HCT116 (cell line): Measurements from ENCODE around the gene SUMO4. TPM values are rescaled to one million over a fixed set of nuclear protein-coding genes. Genes with fewer than 3 reads are reported as not detected.

Experiments used
- ATAC-seq: fragments of 200-7000 bp; cut with Tn5 transposase; 2 replicates; pipeline ENCODE4 v1.9.1; 2020; ENCODE audit warnings: mild to moderate bottlenecking, moderate library complexity
- BruUV-seq: library from RNA; stranded (reverse); fragments of 400-500 nt; replicated peaks from 2 replicates; lab custom pipeline; 2021; lab: Mats Ljungman, UMichigan
- CTCF ChIA-PET: fragments of 300-600 bp; sonication (Branson Sonifier 250); formaldehyde crosslinking; loops from one replicate; lab custom pipeline; 2021; ENCODE audit warnings: antibody characterized with exemption; lab: Charles Lee
- POLR2A ChIA-PET: fragments of 300-600, 350-600 bp; sonication (Branson Sonifier 250); formaldehyde crosslinking; loops from one replicate; lab custom pipeline; 2021; ENCODE audit warnings: antibody characterized with exemption; lab: Charles Lee
- RAD21 ChIA-PET, 2 experiments: fragments of 300-600 bp; sonication (Branson Sonifier 250); formaldehyde crosslinking; loops; one replicate each; lab custom pipeline; 2023; ENCODE audit warnings: low total read pairs in 2 of 2; ENCODE audit not compliant: uncharacterized antibody in 2 of 2, unreplicated experiment in 2 of 2, low non-redundant PET in 1 of 2; lab: Charles Lee
- DNase-seq: peaks from one replicate; pipeline ENCODE4 v3.0.0-alpha.2; 2010; ENCODE audit warnings: low read depth, low spot score
- H2AFZ ChIP-seq: fragments of 200-600 bp; shearing (Covaris generic), sonication (generic); 2 replicates; pipeline ENCODE4 v1.6.1; 2017; ENCODE audit warnings: low read depth, mixed run types, mixed read lengths, antibody characterized with exemption, low read length; ENCODE audit not compliant: poor library complexity, severe bottlenecking
- H3K27ac ChIP-seq: 2 replicates; pipeline ENCODE4 v1.5.1; 2012; ENCODE audit warnings: low read depth, low read length
- H3K27me3 ChIP-seq: fragments of 200-600 bp; sonication (generic); 2 replicates; pipeline ENCODE4 v1.6.1; 2016; ENCODE audit warnings: mixed run types, low read length, mixed read lengths; ENCODE audit not compliant: insufficient read depth
- H3K36me3 ChIP-seq, 2 experiments: fragments of 200-500 bp in 1 of 2; fragments of 200-600 bp in 1 of 2; sonication (Bioruptor generic) in 1 of 2; sonication (generic) in 1 of 2; 2 replicates each; pipeline versions ENCODE4 v1.5.1 to v1.6.1; 2014 to 2016; ENCODE audit warnings: low read length in 2 of 2, inconsistent platforms in 1 of 2, mixed read lengths in 1 of 2, mixed run types in 1 of 2; ENCODE audit not compliant: insufficient read depth in 2 of 2, control insufficient read depth in 1 of 2
- H3K4me1 ChIP-seq, 2 experiments: fragments of 200-600 bp in 1 of 2; sonication (generic) in 1 of 2; 2 replicates each; pipeline versions ENCODE4 v1.5.1 to v1.6.1; 2012 to 2017; ENCODE audit warnings: low read length in 2 of 2, inconsistent platforms in 1 of 2, mild to moderate bottlenecking in 1 of 2, mixed read lengths in 1 of 2, mixed run types in 1 of 2, moderate library complexity in 1 of 2; ENCODE audit not compliant: insufficient read depth in 2 of 2, control insufficient read depth in 1 of 2
- H3K4me2 ChIP-seq: fragments of 200-600 bp; sonication (generic); 2 replicates; pipeline ENCODE4 v1.6.1; 2017; ENCODE audit warnings: mixed run types, low read length, mixed read lengths
- H3K4me3 ChIP-seq, 2 experiments: fragments of 200-600 bp in 1 of 2; sonication (generic) in 1 of 2; replicated peaks in 1 of 2; 2 replicates each; pipeline ENCODE4 v1.5.1; 2011 to 2016; ENCODE audit warnings: low read length in 2 of 2, control low read depth in 1 of 2, low read depth in 1 of 2, mild to moderate bottlenecking in 1 of 2, mixed read lengths in 1 of 2, mixed run types in 1 of 2
- H3K79me2 ChIP-seq: fragments of 200-600 bp; sonication (generic); 2 replicates; pipeline ENCODE4 v1.6.1; 2017; ENCODE audit warnings: mild to moderate bottlenecking, mixed run types, low read length, moderate library complexity, mixed read lengths; ENCODE audit not compliant: insufficient read depth
- H3K9ac ChIP-seq: fragments of 200-600 bp; sonication (generic); 2 replicates; pipeline ENCODE4 v1.6.1; 2016; ENCODE audit warnings: low read length, mixed read lengths
- H3K9me2 ChIP-seq: fragments of 200-600 bp; sonication (generic), shearing (Covaris generic); 2 replicates; pipeline ENCODE4 v1.6.1; 2017; ENCODE audit warnings: mixed run types, mild to moderate bottlenecking, moderate library complexity; ENCODE audit not compliant: insufficient read depth
- H3K9me3 ChIP-seq, 2 experiments: fragments of 200-500 bp in 1 of 2; fragments of 200-600 bp in 1 of 2; sonication (Bioruptor generic) in 1 of 2; sonication (generic) in 1 of 2; 2 replicates each; pipeline ENCODE4 v1.6.1; 2014 to 2017; ENCODE audit warnings: low read length in 2 of 2, mixed read lengths in 2 of 2, inconsistent platforms in 1 of 2, low read depth in 1 of 2, mild to moderate bottlenecking in 1 of 2, mixed run types in 1 of 2, moderate library complexity in 1 of 2; ENCODE audit not compliant: control insufficient read depth in 1 of 2, insufficient read depth in 1 of 2
- H4K20me1 ChIP-seq: fragments of 200-600 bp; sonication (generic), shearing (Covaris generic); 2 replicates; pipeline ENCODE4 v1.6.1; 2017; ENCODE audit warnings: mixed run types, mild to moderate bottlenecking, moderate library complexity; ENCODE audit not compliant: insufficient read depth
- CEBPB ChIP-seq: IDR thresholded peaks from 2 replicates; pipeline ENCODE4 v1.6.1; 2012; ENCODE audit warnings: low read depth
- EZH2 ChIP-seq: fragments of 200-600 bp; sonication (generic); IDR thresholded peaks from 2 replicates; pipeline ENCODE4 v1.6.1; 2017; ENCODE audit warnings: antibody characterized with exemption, mixed run types
- FOSL1 ChIP-seq: IDR thresholded peaks from 2 replicates; pipeline ENCODE4 v1.6.1; 2012; ENCODE audit warnings: low read depth
- POLR2AphosphoS5 ChIP-seq: IDR thresholded peaks from 2 replicates; pipeline ENCODE4 v1.6.1; 2011; ENCODE audit warnings: mild to moderate bottlenecking, low read depth, low read length, moderate library complexity
- ZNF274 ChIP-seq: fragments of 200-500 bp; sonication (Bioruptor generic); IDR thresholded peaks from 2 replicates; pipeline ENCODE4 v1.6.1; 2014; ENCODE audit warnings: mild to moderate bottlenecking, low read depth, low read length, inconsistent platforms
- intact Hi-C: fragments of 100-400 bp; cut with micrococcal nuclease; formaldehyde crosslinking; loops from 2 replicates; pipeline ENCODE4 v1.10.0; 2022
- total RNA-seq: library from RNA; stranded (reverse); gene quantifications from one replicate; pipeline ENCODE4 v1.2.1, GENCODE V29; 2021; ENCODE audit not compliant: unreplicated experiment
- TF ChIP-seq, protein P1 (sequence below): IDR thresholded peaks from 2 replicates; pipeline ENCODE4 v1.6.1; 2012
- TF ChIP-seq, protein P2 (sequence below), 3 experiments: fragments of 200-600 bp in 1 of 3; sonication (generic) in 1 of 3; IDR thresholded peaks in 2 of 3; conservative IDR thresholded peaks in 1 of 3; 2 replicates each; pipeline ENCODE4 v1.5.1; 2012 to 2017; ENCODE audit warnings: low read depth in 2 of 3, low read length in 2 of 3, antibody characterized with exemption in 1 of 3, borderline replicate concordance in 1 of 3, control low read depth in 1 of 3, mild to moderate bottlenecking in 1 of 3, mixed read lengths in 1 of 3, mixed run types in 1 of 3, moderate library complexity in 1 of 3; ENCODE audit not compliant: insufficient read depth in 1 of 3

SUMO4 gene
- total RNA-seq, 1 experiment from 2014 or later, result 1.6 TPM

DNA sequence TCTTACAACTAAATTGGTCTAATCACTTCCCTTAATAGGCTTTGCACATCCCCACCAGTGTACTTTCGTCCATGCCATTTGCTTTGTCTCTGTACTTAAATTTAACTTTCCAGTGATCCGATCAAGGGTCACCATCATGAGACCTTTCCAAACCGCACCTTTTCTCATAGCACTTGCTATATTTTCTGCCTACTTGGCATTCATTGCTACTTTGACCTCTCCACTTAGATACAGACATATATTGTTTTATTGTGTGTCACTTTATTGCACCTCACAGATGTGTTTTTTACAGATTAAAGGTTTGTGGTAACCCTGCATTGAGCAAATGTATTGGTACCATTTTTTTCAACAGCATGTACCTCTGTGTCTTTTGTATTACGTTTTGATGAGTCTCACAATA lies 14.8 kb downstream of the SUMO4 start:
- no peak overlapping the region for H3K9ac ChIP-seq
- BruUV-seq, result no TSS peak
- no peak overlapping the region for H3K4me2 ChIP-seq
- H3K27ac ChIP-seq, result no peak overlapping the region
- POLR2A ChIA-PET, result no interaction called here
- intact Hi-C loops, result no loop called here
- no peak overlapping the region for H2AFZ ChIP-seq
- no peaks in the 10 kb centered on the region for H4K20me1 ChIP-seq
- CTCF ChIA-PET, result no interaction called here
- peaks cover 0 to 5% of the 10 kb centered on the region in 2 experiments; a peak in 3 of 4 replicates for H3K36me3 ChIP-seq
- RAD21 ChIA-PET, result no interaction called here
- TF ChIP-seq FOSL1, result no peak
- TF ChIP-seq, protein P1, sequence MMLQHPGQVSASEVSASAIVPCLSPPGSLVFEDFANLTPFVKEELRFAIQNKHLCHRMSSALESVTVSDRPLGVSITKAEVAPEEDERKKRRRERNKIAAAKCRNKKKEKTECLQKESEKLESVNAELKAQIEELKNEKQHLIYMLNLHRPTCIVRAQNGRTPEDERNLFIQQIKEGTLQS, result no peak
- no peak for TF ChIP-seq EZH2
- TF ChIP-seq POLR2AphosphoS5, result no peak
- no peak for TF ChIP-seq ZNF274
- TF ChIP-seq CEBPB, result no peak
- TF ChIP-seq, protein P2, sequence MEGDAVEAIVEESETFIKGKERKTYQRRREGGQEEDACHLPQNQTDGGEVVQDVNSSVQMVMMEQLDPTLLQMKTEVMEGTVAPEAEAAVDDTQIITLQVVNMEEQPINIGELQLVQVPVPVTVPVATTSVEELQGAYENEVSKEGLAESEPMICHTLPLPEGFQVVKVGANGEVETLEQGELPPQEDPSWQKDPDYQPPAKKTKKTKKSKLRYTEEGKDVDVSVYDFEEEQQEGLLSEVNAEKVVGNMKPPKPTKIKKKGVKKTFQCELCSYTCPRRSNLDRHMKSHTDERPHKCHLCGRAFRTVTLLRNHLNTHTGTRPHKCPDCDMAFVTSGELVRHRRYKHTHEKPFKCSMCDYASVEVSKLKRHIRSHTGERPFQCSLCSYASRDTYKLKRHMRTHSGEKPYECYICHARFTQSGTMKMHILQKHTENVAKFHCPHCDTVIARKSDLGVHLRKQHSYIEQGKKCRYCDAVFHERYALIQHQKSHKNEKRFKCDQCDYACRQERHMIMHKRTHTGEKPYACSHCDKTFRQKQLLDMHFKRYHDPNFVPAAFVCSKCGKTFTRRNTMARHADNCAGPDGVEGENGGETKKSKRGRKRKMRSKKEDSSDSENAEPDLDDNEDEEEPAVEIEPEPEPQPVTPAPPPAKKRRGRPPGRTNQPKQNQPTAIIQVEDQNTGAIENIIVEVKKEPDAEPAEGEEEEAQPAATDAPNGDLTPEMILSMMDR (IDR thresholded peaks at IDR 0.05 in 2 of 3, conservative IDR thresholded peaks at IDR 0.05 in 1 of 3; ENCODE audit: borderline replicate concordance in 1 of 3, insufficient read depth in 1 of 3, low read depth in 2 of 3, low read length in 2 of 3), result no peak
- DNase-seq, result no peak
- H3K27me3 ChIP-seq, result no peaks in the 10 kb centered on the region
- H3K4me3 ChIP-seq, result no peak overlapping the region
- no peaks in the 10 kb centered on the region for H3K9me3 ChIP-seq
- no peaks in the 10 kb centered on the region for H3K9me2 ChIP-seq
- no peaks in the 10 kb centered on the region for H3K79me2 ChIP-seq
- no peaks in the 10 kb centered on the region for H3K4me1 ChIP-seq
- ATAC-seq, result no peak
